Measurements from ENCODE around the gene SPATA6. TPM values are rescaled to one million over a fixed set of nuclear protein-coding genes. Genes with fewer than 3 reads are reported as not detected.

The SPATA6 gene
- total and polyA plus RNA-seq, 2 of the 8 experiments (the other 6 are each of a cell fraction or from before 2014, with no cell fraction given) = 2.4 to 17.2 TPM

- no peak for TF ChIP-seq CHD7 (IDR thresholded peaks at IDR 0.05; ENCODE audit: insufficient replicate concordance, low read length)
- no peak for TF ChIP-seq SP2 (IDR thresholded peaks at IDR 0.05; ENCODE audit: low read length)
- TF ChIP-seq BCL11A (IDR thresholded peaks at IDR 0.05; ENCODE audit: low read depth in 2 of 2, low read length in 2 of 2) = no peak
- no peak for TF ChIP-seq FOSL1 (IDR thresholded peaks at IDR 0.05; ENCODE audit: insufficient read depth, low read depth, low read length)
- TF ChIP-seq TBP (IDR thresholded peaks at IDR 0.05; ENCODE audit: low read depth, low read length) = no peak
- TF ChIP-seq TEAD4 (IDR thresholded peaks at IDR 0.05; ENCODE audit: low read depth, low read length) = no peak
- TF ChIP-seq JUND (IDR thresholded peaks at IDR 0.05; ENCODE audit: low read length) = no peak
- no peak for TF ChIP-seq BRCA1 (IDR thresholded peaks at IDR 0.05; ENCODE audit: low read depth, low read length)
- no peak for TF ChIP-seq SRF (IDR thresholded peaks at IDR 0.05; ENCODE audit: low read depth, low read length)
Observed at GRCh38 chr1:48391926-48392325, 80.1 kb downstream of the SPATA6 start (continued).

All from H1 (cell line).